ENCODE data around the gene HSD17B14. TPM values are rescaled to one million over a fixed set of nuclear protein-coding genes. Genes with fewer than 3 reads are reported as not detected.

HSD17B14 gene
- total RNA-seq, 1 experiment from 2014 or later, result 27.8 TPM

DNA sequence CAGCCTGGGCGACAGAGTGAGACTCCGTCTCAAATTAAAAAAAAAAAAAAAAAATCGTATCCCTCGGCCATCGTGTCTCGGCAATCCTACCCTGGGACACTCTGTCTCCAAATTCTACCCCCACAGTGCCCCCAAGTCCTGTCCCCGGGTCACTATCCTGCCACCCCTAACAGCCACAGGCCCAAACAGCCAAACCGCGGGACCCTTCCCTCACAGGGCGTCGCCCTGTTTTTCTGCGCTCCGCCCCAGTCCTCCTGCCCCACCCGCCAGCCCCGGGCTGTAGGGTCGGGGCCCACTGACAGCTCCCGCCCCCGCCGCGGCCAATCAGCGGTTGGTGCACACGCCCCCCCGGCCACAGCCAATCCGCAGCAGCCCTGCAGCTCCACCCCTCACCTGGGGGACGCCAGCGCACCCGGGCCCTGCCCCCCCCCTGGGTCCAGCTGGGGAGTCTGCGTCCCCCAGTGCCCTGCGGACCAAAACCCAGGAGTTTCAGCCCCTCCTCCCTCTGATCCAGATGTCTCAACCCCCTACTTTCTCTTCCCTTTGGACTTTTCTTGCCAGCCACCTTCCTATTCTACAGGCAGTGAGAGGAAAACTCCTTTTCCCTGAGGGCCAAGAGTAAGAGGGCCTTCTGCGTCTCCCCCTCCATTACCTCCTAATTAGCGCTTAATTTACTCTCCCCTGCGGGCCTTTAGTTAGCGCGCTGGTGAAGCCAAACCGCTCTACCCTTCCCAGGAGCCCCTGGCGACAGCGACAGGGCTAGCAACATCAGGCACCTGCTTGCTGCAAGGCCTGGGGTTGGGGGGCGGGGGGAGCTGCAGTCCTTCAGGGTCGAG lies 24.0 kb downstream of the HSD17B14 start:
- peaks cover 1% of the 10 kb centered on the region for H3K36me3 ChIP-seq (ENCODE audit: control insufficient read depth, insufficient read depth, low read length)
- Mint-ChIP-seq H3K4me3 (ENCODE audit: unreplicated experiment) (peak overlapping the region; percentile 79), H3K4me1 (ENCODE audit: low read depth, unreplicated experiment) (peaks cover 33% of the 10 kb centered on the region), H3K9me3 (ENCODE audit: unreplicated experiment) (no peaks in the 10 kb centered on the region), H3K27ac (ENCODE audit: unreplicated experiment) (peak overlapping the region; percentile 64), H3K27me3 (ENCODE audit: insufficient read depth, unreplicated experiment) (no peaks in the 10 kb centered on the region), H3K36me3 (ENCODE audit: insufficient read depth, unreplicated experiment) (peaks cover 41% of the 10 kb centered on the region)
- CTCF ChIA-PET, result interaction anchor here (0.5 to 1.9 kb wide), 6 partner anchors 17 to 413 kb away, joined by 3 to 10 read pairs (median 6); no protein-coding TSS in a partner anchor
- TF ChIP-seq, protein P1, sequence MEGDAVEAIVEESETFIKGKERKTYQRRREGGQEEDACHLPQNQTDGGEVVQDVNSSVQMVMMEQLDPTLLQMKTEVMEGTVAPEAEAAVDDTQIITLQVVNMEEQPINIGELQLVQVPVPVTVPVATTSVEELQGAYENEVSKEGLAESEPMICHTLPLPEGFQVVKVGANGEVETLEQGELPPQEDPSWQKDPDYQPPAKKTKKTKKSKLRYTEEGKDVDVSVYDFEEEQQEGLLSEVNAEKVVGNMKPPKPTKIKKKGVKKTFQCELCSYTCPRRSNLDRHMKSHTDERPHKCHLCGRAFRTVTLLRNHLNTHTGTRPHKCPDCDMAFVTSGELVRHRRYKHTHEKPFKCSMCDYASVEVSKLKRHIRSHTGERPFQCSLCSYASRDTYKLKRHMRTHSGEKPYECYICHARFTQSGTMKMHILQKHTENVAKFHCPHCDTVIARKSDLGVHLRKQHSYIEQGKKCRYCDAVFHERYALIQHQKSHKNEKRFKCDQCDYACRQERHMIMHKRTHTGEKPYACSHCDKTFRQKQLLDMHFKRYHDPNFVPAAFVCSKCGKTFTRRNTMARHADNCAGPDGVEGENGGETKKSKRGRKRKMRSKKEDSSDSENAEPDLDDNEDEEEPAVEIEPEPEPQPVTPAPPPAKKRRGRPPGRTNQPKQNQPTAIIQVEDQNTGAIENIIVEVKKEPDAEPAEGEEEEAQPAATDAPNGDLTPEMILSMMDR (IDR thresholded peaks at IDR 0.05; ENCODE audit: insufficient read depth in 1 of 2, low read depth in 1 of 2, low read length in 1 of 2, severe bottlenecking in 1 of 2, unreplicated experiment in 1 of 2), result no peak
- peaks cover 26% of the 10 kb centered on the region for H3K4me1 ChIP-seq
- POLR2A ChIA-PET, result interaction anchor here (0.6 to 1.1 kb wide), 2 partner anchors 151 to 181 kb away, joined by 3 to 5 read pairs; partner anchors contain the start of gene RUVBL2
- intact Hi-C loops (cut with micrococcal nuclease; ENCODE audit: unreplicated experiment), result loop anchor here (1.0 kb wide), 1 partner anchor 23 kb away; no protein-coding TSS in a partner anchor
- no peaks in the 10 kb centered on the region for H3K27me3 ChIP-seq (replicated peaks; ENCODE audit: control insufficient read depth, insufficient read depth, low read length)
- peak; percentile 89 to 92 for DNase-seq
- peak overlapping the region; percentile 83 for H3K4me3 ChIP-seq (ENCODE audit: low read depth, low read length)
- H3K9me3 ChIP-seq, result no peaks in the 10 kb centered on the region
- BruUV-seq (replicated peaks), result no TSS peak

DNA sequence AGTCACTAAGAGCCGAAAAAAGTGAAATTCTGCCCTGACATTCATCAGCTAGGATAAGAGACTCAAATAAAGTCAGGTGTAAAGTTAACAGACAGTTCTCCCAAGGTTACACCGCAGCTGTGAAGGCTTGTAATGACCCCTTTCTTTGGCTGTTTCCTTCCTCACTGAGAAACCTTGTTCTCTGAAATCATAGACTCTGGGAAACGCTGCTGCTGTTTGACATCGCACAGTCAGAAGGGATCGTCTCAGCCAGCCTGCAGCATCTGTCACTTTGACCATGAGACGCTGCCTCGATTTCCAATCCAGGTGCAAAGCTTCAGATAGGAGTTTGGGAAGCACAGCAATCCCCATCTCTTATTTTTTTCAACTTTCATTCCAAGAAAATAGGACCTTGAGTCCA lies 26.1 kb downstream of the HSD17B14 start:
- H3K9me3 Mint-ChIP-seq (ENCODE audit: unreplicated experiment), result no peaks in the 10 kb centered on the region
- ChIA-PET POLR2A (interaction anchor here (0.5 to 1.5 kb wide), 2 partner anchors 14 to 179 kb away, joined by 3 read pairs; no protein-coding TSS in a partner anchor), CTCF (interaction anchor here (1.1 to 5.7 kb wide), 4 partner anchors 14 to 34 kb away, joined by 3 to 77 read pairs (median 5); no protein-coding TSS in a partner anchor)
- H3K9me3 ChIP-seq, result no peaks in the 10 kb centered on the region
- peaks cover 50% of the 10 kb centered on the region for H3K36me3 Mint-ChIP-seq (ENCODE audit: insufficient read depth, unreplicated experiment)
- H3K36me3 ChIP-seq (ENCODE audit: control insufficient read depth, insufficient read depth, low read length), result peaks cover 1% of the 10 kb centered on the region
- peak overlapping the region; percentile 79 for H3K4me3 Mint-ChIP-seq (ENCODE audit: unreplicated experiment)
- TF ChIP-seq, protein P1 (IDR thresholded peaks at IDR 0.05; ENCODE audit: insufficient read depth in 1 of 2, low read depth in 1 of 2, low read length in 1 of 2, severe bottlenecking in 1 of 2, unreplicated experiment in 1 of 2), result no peak
- peak overlapping the region; percentile 83 for H3K4me3 ChIP-seq (ENCODE audit: low read depth, low read length)
- intact Hi-C loops (cut with micrococcal nuclease; ENCODE audit: unreplicated experiment), result no loop called here
- peaks cover 30% of the 10 kb centered on the region for H3K4me1 Mint-ChIP-seq (ENCODE audit: low read depth, unreplicated experiment)
- peak overlapping the region; percentile 67 for H3K27ac Mint-ChIP-seq (ENCODE audit: unreplicated experiment)
- BruUV-seq (replicated peaks), result TSS peak; percentile 61
- DNase-seq, result no peak
- no peaks in the 10 kb centered on the region for H3K27me3 Mint-ChIP-seq (ENCODE audit: insufficient read depth, unreplicated experiment)
- no peaks in the 10 kb centered on the region for H3K27me3 ChIP-seq (replicated peaks; ENCODE audit: control insufficient read depth, insufficient read depth, low read length)
- H3K4me1 ChIP-seq, result peaks cover 32% of the 10 kb centered on the region

DNA sequence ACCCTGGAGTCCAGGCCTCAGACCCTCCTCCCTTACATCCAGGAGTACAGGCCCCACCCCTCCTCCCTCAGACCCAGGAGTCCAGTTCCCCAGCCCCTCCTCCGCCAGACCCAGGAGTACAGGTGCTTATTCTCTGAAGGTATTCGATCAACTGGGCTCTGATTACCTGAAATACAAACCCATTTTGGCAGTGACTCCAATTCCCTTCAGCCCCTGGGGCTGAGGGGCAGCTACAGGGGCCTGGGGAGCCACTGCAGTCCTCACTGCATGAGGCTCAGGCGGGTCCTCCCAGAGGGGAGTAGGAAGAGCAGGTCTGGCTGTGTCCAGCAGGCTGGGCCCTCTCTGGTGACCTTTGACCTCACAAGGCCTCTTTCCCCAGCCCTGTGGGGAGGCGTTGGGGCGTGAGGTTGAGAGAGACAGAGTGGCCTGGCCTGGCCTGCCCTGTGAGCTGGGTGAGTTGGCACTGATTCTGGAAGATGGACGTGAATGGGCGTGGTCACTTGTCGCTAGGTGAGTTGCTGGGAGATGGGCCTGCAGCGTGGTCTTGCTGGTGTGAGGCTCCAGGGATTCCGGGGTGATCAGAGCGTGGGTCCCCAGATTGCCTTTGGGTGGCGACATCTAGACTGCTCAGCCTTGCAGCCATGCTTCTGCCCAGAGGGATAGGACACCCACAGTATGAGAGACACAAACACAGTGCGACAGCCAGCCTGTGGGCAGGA lies 28.5 kb downstream of the HSD17B14 start:
- Mint-ChIP-seq H3K27me3 (ENCODE audit: insufficient read depth, unreplicated experiment) (no peaks in the 10 kb centered on the region), H3K36me3 (ENCODE audit: insufficient read depth, unreplicated experiment) (peaks cover 62% of the 10 kb centered on the region), H3K9me3 (ENCODE audit: unreplicated experiment) (no peaks in the 10 kb centered on the region), H3K27ac (ENCODE audit: unreplicated experiment) (peak overlapping the region; percentile 7), H3K4me3 (ENCODE audit: unreplicated experiment) (peak overlapping the region; percentile 30), H3K4me1 (ENCODE audit: low read depth, unreplicated experiment) (peaks cover 30% of the 10 kb centered on the region)
- TF ChIP-seq, protein P1 (IDR thresholded peaks at IDR 0.05; ENCODE audit: insufficient read depth in 1 of 2, low read depth in 1 of 2, low read length in 1 of 2, severe bottlenecking in 1 of 2, unreplicated experiment in 1 of 2), result no peak
- Histone ChIP-seq H3K36me3 (ENCODE audit: control insufficient read depth, insufficient read depth, low read length) (no peaks in the 10 kb centered on the region), H3K9me3 (no peaks in the 10 kb centered on the region), H3K27me3 (replicated peaks; ENCODE audit: control insufficient read depth, insufficient read depth, low read length) (no peaks in the 10 kb centered on the region), H3K4me3 (ENCODE audit: low read depth, low read length) (peak overlapping the region; percentile 28), H3K4me1 (peaks cover 32% of the 10 kb centered on the region)
- DNase-seq, result peak; percentile 44 to 61
- ChIA-PET CTCF (interaction anchor here (0.5 to 5.7 kb wide), 10 partner anchors 12 to 959 kb away, joined by 3 to 77 read pairs (median 4); partner anchors contain the start of genes AP2A1, GYS1, HSD17B14 and PPP1R15A), POLR2A (interaction anchor here (0.5 to 2.3 kb wide), 11 partner anchors 9 to 320 kb away, joined by 3 to 19 read pairs (median 4); partner anchors contain the start of genes GYS1, NUCB1, PPP1R15A and RUVBL2)
- intact Hi-C loops (cut with micrococcal nuclease; ENCODE audit: unreplicated experiment), result loop anchor here (1.0 kb wide), 1 partner anchor 12 kb away; no protein-coding TSS in a partner anchor
- BruUV-seq (replicated peaks), result no TSS peak
